Nucleus accumbens (tissue), 56 donors: ENCODE results near the gene TRIM69.
"Not testable (repeated sequence)": the region's sequence is repeated elsewhere in the genome, so short reads cannot be mapped to it uniquely, and the experiment has no call there.

Experiments used
- DNase-seq, 56 donors: peaks; one replicate each; lab custom pipeline; 2025; lab: John Stamatoyannopoulos, UW

The TRIM69 gene

GRCh38 chr15:44738340-44738984, 2.1 kb downstream of the TRIM69 start:
- no peak for DNase-seq

GRCh38 chr15:44739222-44739847, 3.0 kb downstream of the TRIM69 start:
- not testable (repeated sequence) for DNase-seq

GRCh38 chr15:44743454-44743853, 7.1 kb downstream of the TRIM69 start:
- DNase-seq, result not testable (repeated sequence)

- no peak for DNase-seq
These were observed 17.0 kb downstream of the TRIM69 start for GRCh38 chr15:44753345-44753744.

- DNase-seq, result no peak
These were observed 26.9 kb downstream of the TRIM69 start for GRCh38 chr15:44763187-44763586.

GRCh38 chr15:44763848-44764247, 27.5 kb downstream of the TRIM69 start:
- no peak for DNase-seq

GRCh38 chr15:44765036-44765435, 28.7 kb downstream of the TRIM69 start:
- no peak for DNase-seq

GRCh38 chr15:44769521-44769920, 33.2 kb downstream of the TRIM69 start:
- DNase-seq, result no peak

GRCh38 chr15:44770715-44771114, 34.4 kb downstream of the TRIM69 start:
- not testable (repeated sequence) for DNase-seq

GRCh38 chr15:44775953-44776352, 39.6 kb downstream of the TRIM69 start:
- DNase-seq, result peak in 50 of 56 donors; percentile 10 to 81 (median 50)

- DNase-seq, result no peak
These were observed 43.4 kb downstream of the TRIM69 start for GRCh38 chr15:44779761-44780160.

- DNase-seq, result no peak
These were observed 44.3 kb downstream of the TRIM69 start for GRCh38 chr15:44780608-44781007.

- DNase-seq, result no peak
These were observed 44.9 kb downstream of the TRIM69 start for GRCh38 chr15:44781128-44781810.

- DNase-seq, result no peak
These were observed 46.2 kb downstream of the TRIM69 start for GRCh38 chr15:44782516-44782915.

- not testable (repeated sequence) for DNase-seq
These were observed 48.6 kb downstream of the TRIM69 start for GRCh38 chr15:44784918-44785274.

- no peak for DNase-seq
These were observed 52.4 kb downstream of the TRIM69 start for GRCh38 chr15:44788748-44789147.

GRCh38 chr15:44790215-44790614, 53.9 kb downstream of the TRIM69 start:
- no peak for DNase-seq

GRCh38 chr15:44790656-44791055, 54.3 kb downstream of the TRIM69 start:
- no peak for DNase-seq

- no peak for DNase-seq
These were observed 56.4 kb downstream of the TRIM69 start for GRCh38 chr15:44792715-44793114.

GRCh38 chr15:44794072-44794471, 57.7 kb downstream of the TRIM69 start:
- no peak for DNase-seq

- DNase-seq, result no peak
These were observed 60.2 kb downstream of the TRIM69 start for GRCh38 chr15:44796508-44796907.

- no peak for DNase-seq
These were observed 62.5 kb downstream of the TRIM69 start for GRCh38 chr15:44798826-44799225.
